ENCODE measurements around the gene ABCC8. TPM values are rescaled to one million over a fixed set of nuclear protein-coding genes. Genes with fewer than 3 reads are reported as not detected.

ABCC8 gene
- total RNA-seq, 3 donors from 2014 or later = not detected

GRCh38 chr11:17351172-17351509 is 125.5 kb downstream of the ABCC8 start:
- Mint-ChIP-seq H3K36me3 (ENCODE audit: insufficient read depth) (no peaks in the 10 kb centered on the region), H3K27me3 (ENCODE audit: low read depth) (peaks cover 4% of the 10 kb centered on the region), H3K4me1 (ENCODE audit: low read depth) (peaks cover 36% of the 10 kb centered on the region), H3K9me3 (no peaks in the 10 kb centered on the region), H3K4me3 (peak overlapping the region; percentile 93)
- DNase-seq (no peak), ATAC-seq (no peak)

DNA sequence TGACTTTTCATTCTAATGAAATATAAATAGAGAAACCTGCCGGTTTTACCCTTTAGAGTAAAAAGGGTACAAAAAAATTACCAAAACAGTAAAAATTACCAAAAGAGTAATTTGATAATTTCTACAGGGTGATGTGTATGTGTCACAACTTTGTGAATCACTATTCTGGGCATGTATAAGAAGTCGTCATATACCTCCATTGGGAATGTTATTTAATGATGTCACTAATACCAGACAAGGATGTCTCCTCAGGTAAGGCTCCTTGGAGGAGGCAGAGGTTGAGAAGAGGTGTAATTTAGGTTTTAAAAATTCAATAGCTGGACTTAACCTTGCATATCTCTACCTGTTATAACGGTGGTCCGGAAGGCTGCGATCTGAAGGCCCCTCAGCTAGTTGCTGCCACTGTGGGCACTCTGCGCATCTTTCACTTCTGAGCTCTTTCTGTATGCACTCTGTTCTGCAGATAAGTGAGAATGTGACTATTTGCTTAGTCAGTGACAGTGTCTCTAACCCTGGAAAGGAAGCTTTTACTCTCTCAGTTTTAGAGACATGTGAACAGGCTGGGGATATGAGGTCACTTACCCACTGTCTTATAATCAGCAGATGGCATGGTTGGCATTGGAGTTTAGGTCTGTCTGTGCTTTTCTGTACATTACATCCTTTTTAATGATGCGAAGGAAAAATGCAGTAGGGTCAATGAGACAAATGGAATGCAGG is 126.0 kb downstream of the ABCC8 start:
- Mint-ChIP-seq H3K36me3 (ENCODE audit: insufficient read depth) (no peaks in the 10 kb centered on the region), H3K9me3 (no peaks in the 10 kb centered on the region), H3K4me1 (ENCODE audit: low read depth) (peaks cover 36% of the 10 kb centered on the region), H3K4me3 (peak overlapping the region; percentile 93), H3K27me3 (ENCODE audit: low read depth) (peaks cover 4% of the 10 kb centered on the region)
- DNase-seq (no peak), ATAC-seq (peak; percentile 51 to 56)

DNA sequence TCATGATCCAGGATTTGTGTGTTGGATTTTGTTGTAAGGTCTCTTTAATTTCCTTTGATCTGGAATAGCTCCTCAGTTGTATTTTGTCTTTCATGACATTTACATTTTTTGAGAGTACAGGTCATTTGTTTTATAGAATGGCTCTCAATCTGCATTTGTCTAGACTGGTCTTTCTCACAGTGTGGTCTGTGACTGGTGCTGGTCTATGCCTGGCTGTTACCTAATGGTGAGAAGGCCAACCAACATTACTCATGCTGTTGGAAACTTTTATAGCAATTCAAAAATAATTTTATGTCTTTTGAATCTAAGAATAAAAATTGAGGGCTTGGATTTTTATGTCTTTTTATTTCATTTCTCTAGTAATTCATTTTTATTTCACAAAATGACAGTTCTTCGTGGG is 129.0 kb downstream of the ABCC8 start:
- Mint-ChIP-seq H3K27me3 (ENCODE audit: low read depth) (no peaks in the 10 kb centered on the region), H3K9me3 (no peaks in the 10 kb centered on the region), H3K4me1 (ENCODE audit: low read depth) (peaks cover 18% of the 10 kb centered on the region), H3K36me3 (ENCODE audit: insufficient read depth) (no peaks in the 10 kb centered on the region), H3K4me3 (no peak overlapping the region)
- no peak for ATAC-seq
- DNase-seq = no peak

DNA sequence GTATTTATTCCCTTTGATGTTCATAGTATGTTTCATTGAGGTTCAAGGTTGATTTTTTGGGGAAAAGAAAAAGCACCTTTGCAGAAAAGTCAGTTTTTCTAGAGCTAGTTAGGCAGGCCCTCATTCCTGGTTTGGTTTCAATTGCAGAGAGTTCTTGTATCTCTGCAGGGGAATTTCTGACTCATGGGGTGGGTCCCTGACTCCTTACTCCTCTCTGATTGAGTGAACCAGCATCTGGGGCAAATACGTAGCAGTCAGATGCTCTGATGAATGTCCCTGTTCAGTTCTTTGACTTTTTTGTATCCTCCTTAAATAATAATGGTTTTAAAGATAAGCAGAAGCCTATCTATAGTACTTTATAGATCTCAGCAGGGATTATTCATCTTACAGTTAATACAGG is 132.7 kb downstream of the ABCC8 start:
- peak; percentile 23 for DNase-seq
- ATAC-seq = peak; percentile 91 to 93
- H3K4me1 Mint-ChIP-seq (ENCODE audit: low read depth) = peaks cover 1% of the 10 kb centered on the region
- no peaks in the 10 kb centered on the region for H3K9me3 Mint-ChIP-seq
- H3K27me3 Mint-ChIP-seq (ENCODE audit: low read depth) = no peaks in the 10 kb centered on the region
- no peak overlapping the region for H3K4me3 Mint-ChIP-seq
- no peaks in the 10 kb centered on the region for H3K36me3 Mint-ChIP-seq (ENCODE audit: insufficient read depth)

DNA sequence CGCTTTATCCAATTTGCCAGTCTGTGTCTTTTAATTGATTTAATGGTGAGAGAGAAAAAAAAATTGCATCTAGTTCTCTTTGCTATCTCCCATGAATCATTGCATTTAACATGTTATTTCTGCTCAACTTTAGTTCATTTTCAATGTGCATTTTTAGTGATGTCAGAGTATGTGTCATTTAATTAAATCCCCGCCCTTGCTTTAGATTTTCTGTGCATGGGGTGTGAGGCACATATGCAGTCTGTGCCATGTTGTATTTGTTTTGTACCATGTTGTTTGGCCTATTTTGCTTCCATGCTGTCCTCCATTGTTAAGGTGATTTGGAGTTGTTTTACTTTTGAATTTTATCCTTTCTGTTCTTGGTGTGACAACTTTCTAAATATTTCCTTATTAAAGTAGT is 133.4 kb downstream of the ABCC8 start:
- no peaks in the 10 kb centered on the region for H3K36me3 Mint-ChIP-seq (ENCODE audit: insufficient read depth)
- ATAC-seq (no peak), DNase-seq (no peak)
- H3K4me1 Mint-ChIP-seq (ENCODE audit: low read depth) = peaks cover 1% of the 10 kb centered on the region
- H3K9me3 Mint-ChIP-seq = no peaks in the 10 kb centered on the region
- H3K27me3 Mint-ChIP-seq (ENCODE audit: low read depth) = no peaks in the 10 kb centered on the region
- no peak overlapping the region for H3K4me3 Mint-ChIP-seq

Other genes with a start within 250 kb of the ABCC8 start
- gene NUCB2, start 200.1 kb downstream of the ABCC8 start, total RNA-seq = 10 to 100 TPM; 18.5 to 22.3 (median 19.6) TPM
- gene NCR3LG1, start 125.0 kb downstream of the ABCC8 start, total RNA-seq = 1 to 10 TPM; 3.2 to 4.2 (median 3.4) TPM
- gene KCNJ11, start 88.2 kb downstream of the ABCC8 start, total RNA-seq = under 1 TPM; 0.60 to 0.95 (median 0.68) TPM
- gene USH1C, start 67.6 kb upstream of the ABCC8 start, total RNA-seq = not detected
- gene OTOG, start 70.4 kb upstream of the ABCC8 start, total RNA-seq = not detected
- gene MYOD1, start 242.7 kb upstream of the ABCC8 start, total RNA-seq = not detected

All from activated T-cell treated with anti-CD3 and anti-CD28 coated beads, Interleukin-2, amount 50 U/mL, for 4 hours (primary cell).